Panc1 (cell line): ENCODE measurements around the gene MAFG. TPM values are rescaled to one million over a fixed set of nuclear protein-coding genes. Genes with fewer than 3 reads are reported as not detected.

Experiments
- ATAC-seq: fragments of 200-7000 bp; cut with Tn5 transposase; 2 replicates; pipeline ENCODE4 v1.9.1; 2020; ENCODE audit warnings: mild to moderate bottlenecking, moderate library complexity
- BruUV-seq: library from RNA; stranded (reverse); fragments of 400-500 nt; replicated peaks from 2 replicates; lab custom pipeline; 2021; lab: Mats Ljungman, UMichigan
- CTCF ChIA-PET: fragments of 300-600 bp; sonication (Branson Sonifier 250); formaldehyde crosslinking; loops from one replicate; lab custom pipeline; 2022; ENCODE audit warnings: antibody characterized with exemption; lab: Charles Lee
- POLR2A ChIA-PET: fragments of 300-600 bp; sonication (Branson Sonifier 250); formaldehyde crosslinking; loops from one replicate; lab custom pipeline; 2022; ENCODE audit warnings: antibody characterized with exemption; lab: Charles Lee
- DNase-seq: peaks from one replicate; pipeline ENCODE4 v3.0.0-alpha.2; 2010; ENCODE audit warnings: low read depth, low spot score
- H3K27ac ChIP-seq: 2 replicates; pipeline ENCODE4 v1.5.1; 2011; ENCODE audit warnings: mild to moderate bottlenecking, low read length, inconsistent platforms
- H3K27me3 ChIP-seq: fragments of 200-500 bp; sonication (Bioruptor generic); 2 replicates; pipeline ENCODE4 v1.6.0; 2014; ENCODE audit warnings: low read length, inconsistent platforms; ENCODE audit not compliant: control insufficient read depth, insufficient read depth
- H3K36me3 ChIP-seq: fragments of 200-500 bp; sonication (Bioruptor generic); 2 replicates; pipeline ENCODE4 v1.5.1; 2014; ENCODE audit warnings: inconsistent platforms, mild to moderate bottlenecking, low read length, moderate library complexity; ENCODE audit not compliant: control insufficient read depth, insufficient read depth
- H3K4me1 ChIP-seq: 2 replicates; pipeline ENCODE4 v1.5.1; 2011; ENCODE audit warnings: inconsistent platforms, mild to moderate bottlenecking, low read length, moderate library complexity; ENCODE audit not compliant: control insufficient read depth, insufficient read depth
- H3K4me3 ChIP-seq, 2 experiments: 2 replicates each; pipeline ENCODE4 v1.5.1; 2011 to 2012; ENCODE audit warnings: low read depth in 2 of 2, low read length in 2 of 2, mild to moderate bottlenecking in 2 of 2, inconsistent platforms in 1 of 2, moderate library complexity in 1 of 2
- H3K9me3 ChIP-seq: fragments of 200-500 bp; sonication (Bioruptor generic); 2 replicates; pipeline ENCODE4 v1.5.1; 2014; ENCODE audit warnings: low read depth, mild to moderate bottlenecking, inconsistent platforms, low read length, moderate library complexity; ENCODE audit not compliant: control insufficient read depth, insufficient read depth
- POLR2AphosphoS5 ChIP-seq: IDR thresholded peaks from 2 replicates; pipeline ENCODE4 v1.6.1; 2012; ENCODE audit warnings: mild to moderate bottlenecking, low read depth, low read length, moderate library complexity
- SIN3A ChIP-seq: IDR thresholded peaks from 2 replicates; pipeline ENCODE4 v1.6.1; 2012; ENCODE audit warnings: low read depth, mild to moderate bottlenecking, low read length, moderate library complexity, borderline replicate concordance; ENCODE audit not compliant: insufficient read depth
- TCF7L2 ChIP-seq: IDR thresholded peaks from 2 replicates; pipeline ENCODE4 v1.6.1; 2011; ENCODE audit warnings: mild to moderate bottlenecking, low read depth, low read length, inconsistent platforms
- in situ Hi-C: cut with HindIII; loops from 2 replicates; pipeline ENCODE4 v1.10.0; 2016; ENCODE audit warnings: low sequenced_read_pairs, low pct_unique_long_range_greater_than_20kb
- intact Hi-C: fragments of 100-400 bp; cut with micrococcal nuclease; formaldehyde crosslinking; loops from one replicate; pipeline ENCODE4 v1.10.0; 2022; ENCODE audit not compliant: unreplicated experiment
- total RNA-seq: library from RNA; stranded (reverse); gene quantifications from one replicate; pipeline ENCODE4 v1.2.1, GENCODE V29; 2021; ENCODE audit not compliant: unreplicated experiment
- TF ChIP-seq, protein P1 (sequence below): fragments of 450-650 bp; IDR thresholded peaks from 2 replicates; pipeline ENCODE4 v1.5.1; 2017; ENCODE audit warnings: mild to moderate bottlenecking
- TF ChIP-seq, protein P2 (sequence below), 2 experiments: IDR thresholded peaks; 2 replicates each; pipeline ENCODE4 v1.6.1; 2011 to 2012; ENCODE audit warnings: low read depth in 2 of 2, control low read depth in 1 of 2, low read length in 1 of 2, mild to moderate bottlenecking in 1 of 2, moderate library complexity in 1 of 2; ENCODE audit not compliant: insufficient read depth in 1 of 2

The MAFG gene
- total RNA-seq, 1 experiment from 2014 or later, result 57.0 TPM

DNA sequence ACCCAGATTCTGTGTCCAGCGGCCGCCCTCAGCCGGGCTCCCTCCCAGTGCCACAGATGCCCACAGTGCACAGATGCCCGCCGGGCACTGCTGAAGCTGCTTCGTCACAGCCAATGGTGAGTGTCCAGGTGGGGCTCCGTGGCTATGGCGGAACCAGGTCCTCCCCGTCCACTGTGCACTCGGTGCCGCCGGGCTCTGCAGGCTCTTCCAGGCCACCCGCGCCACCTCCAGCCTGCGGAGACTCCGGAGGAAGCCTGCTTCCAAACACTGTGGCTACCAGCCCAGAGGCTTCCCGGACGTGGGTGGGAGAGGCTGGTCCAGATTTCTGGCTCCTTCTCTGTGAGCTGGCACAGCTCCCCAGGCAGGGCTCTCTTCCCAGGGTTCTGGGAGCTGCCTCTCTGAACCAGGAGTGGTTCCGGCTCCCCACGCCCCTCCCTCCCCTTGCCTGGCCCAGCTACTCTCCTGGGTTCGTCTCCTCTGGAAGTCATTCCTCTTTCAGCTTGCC lies 12.4 kb upstream of the MAFG start:
- Histone ChIP-seq H3K27me3 (no peaks in the 10 kb centered on the region), H3K36me3 (peaks cover 3% of the 10 kb centered on the region; the same call in 1 of the 2 replicates), H3K27ac (no peak overlapping the region), H3K4me1 (peaks cover 8% of the 10 kb centered on the region; the same call in 1 of the 2 replicates), H3K4me3 (no peak overlapping the region), H3K9me3 (no peaks in the 10 kb centered on the region)
- DNase-seq (no peak), ATAC-seq (no peak)
- in situ Hi-C loops (no loop called here), intact Hi-C loops (no loop called here)
- POLR2A ChIA-PET, result no interaction called here
- TF ChIP-seq TCF7L2 (no peak), SIN3A (no peak), POLR2AphosphoS5 (no peak)
- TF ChIP-seq, protein P1, sequence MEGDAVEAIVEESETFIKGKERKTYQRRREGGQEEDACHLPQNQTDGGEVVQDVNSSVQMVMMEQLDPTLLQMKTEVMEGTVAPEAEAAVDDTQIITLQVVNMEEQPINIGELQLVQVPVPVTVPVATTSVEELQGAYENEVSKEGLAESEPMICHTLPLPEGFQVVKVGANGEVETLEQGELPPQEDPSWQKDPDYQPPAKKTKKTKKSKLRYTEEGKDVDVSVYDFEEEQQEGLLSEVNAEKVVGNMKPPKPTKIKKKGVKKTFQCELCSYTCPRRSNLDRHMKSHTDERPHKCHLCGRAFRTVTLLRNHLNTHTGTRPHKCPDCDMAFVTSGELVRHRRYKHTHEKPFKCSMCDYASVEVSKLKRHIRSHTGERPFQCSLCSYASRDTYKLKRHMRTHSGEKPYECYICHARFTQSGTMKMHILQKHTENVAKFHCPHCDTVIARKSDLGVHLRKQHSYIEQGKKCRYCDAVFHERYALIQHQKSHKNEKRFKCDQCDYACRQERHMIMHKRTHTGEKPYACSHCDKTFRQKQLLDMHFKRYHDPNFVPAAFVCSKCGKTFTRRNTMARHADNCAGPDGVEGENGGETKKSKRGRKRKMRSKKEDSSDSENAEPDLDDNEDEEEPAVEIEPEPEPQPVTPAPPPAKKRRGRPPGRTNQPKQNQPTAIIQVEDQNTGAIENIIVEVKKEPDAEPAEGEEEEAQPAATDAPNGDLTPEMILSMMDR, result no peak
- TF ChIP-seq, protein P2, sequence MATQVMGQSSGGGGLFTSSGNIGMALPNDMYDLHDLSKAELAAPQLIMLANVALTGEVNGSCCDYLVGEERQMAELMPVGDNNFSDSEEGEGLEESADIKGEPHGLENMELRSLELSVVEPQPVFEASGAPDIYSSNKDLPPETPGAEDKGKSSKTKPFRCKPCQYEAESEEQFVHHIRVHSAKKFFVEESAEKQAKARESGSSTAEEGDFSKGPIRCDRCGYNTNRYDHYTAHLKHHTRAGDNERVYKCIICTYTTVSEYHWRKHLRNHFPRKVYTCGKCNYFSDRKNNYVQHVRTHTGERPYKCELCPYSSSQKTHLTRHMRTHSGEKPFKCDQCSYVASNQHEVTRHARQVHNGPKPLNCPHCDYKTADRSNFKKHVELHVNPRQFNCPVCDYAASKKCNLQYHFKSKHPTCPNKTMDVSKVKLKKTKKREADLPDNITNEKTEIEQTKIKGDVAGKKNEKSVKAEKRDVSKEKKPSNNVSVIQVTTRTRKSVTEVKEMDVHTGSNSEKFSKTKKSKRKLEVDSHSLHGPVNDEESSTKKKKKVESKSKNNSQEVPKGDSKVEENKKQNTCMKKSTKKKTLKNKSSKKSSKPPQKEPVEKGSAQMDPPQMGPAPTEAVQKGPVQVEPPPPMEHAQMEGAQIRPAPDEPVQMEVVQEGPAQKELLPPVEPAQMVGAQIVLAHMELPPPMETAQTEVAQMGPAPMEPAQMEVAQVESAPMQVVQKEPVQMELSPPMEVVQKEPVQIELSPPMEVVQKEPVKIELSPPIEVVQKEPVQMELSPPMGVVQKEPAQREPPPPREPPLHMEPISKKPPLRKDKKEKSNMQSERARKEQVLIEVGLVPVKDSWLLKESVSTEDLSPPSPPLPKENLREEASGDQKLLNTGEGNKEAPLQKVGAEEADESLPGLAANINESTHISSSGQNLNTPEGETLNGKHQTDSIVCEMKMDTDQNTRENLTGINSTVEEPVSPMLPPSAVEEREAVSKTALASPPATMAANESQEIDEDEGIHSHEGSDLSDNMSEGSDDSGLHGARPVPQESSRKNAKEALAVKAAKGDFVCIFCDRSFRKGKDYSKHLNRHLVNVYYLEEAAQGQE (IDR thresholded peaks at IDR 0.05; ENCODE audit: insufficient read depth in 1 of 2, low read depth in 2 of 2, low read length in 1 of 2), result no peak
- CTCF ChIA-PET, result no interaction called here
- no TSS peak for BruUV-seq

DNA sequence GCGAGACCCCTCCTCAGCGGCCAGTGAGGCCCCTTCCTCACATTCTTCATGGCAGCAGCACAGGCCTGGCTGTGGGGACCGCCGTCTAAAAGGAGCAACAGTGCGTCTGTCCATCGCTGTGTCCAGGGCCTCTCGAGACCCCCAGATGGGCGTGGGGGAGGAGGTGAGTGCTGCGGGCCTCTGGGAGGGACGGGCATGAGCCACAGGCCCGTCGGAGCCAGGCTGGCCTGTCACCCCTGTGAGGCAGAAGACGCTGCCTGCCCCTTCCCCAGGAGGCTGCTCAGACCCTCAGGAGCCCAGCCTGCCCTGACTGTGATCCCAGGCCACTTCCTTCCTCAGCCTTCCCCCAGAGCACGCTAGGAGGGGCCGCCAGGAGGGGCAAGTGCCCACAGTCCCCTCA lies 11.7 kb upstream of the MAFG start:
- Histone ChIP-seq H3K27ac (no peak overlapping the region), H3K27me3 (no peaks in the 10 kb centered on the region), H3K4me3 (no peak overlapping the region), H3K9me3 (no peaks in the 10 kb centered on the region), H3K36me3 (peaks cover 3% of the 10 kb centered on the region; the same call in 1 of the 2 replicates), H3K4me1 (peaks cover 8% of the 10 kb centered on the region; the same call in 1 of the 2 replicates)
- BruUV-seq, result no TSS peak
- ChIA-PET CTCF (no interaction called here), POLR2A (interaction anchor here (0.6 kb wide), 1 partner anchor 387 kb away, joined by 3 read pairs; no protein-coding TSS in a partner anchor)
- in situ Hi-C loops (no loop called here), intact Hi-C loops (no loop called here)
- DNase-seq (no peak), ATAC-seq (no peak)
- TF ChIP-seq, protein P1, result no peak
- TF ChIP-seq SIN3A (no peak), TCF7L2 (no peak), POLR2AphosphoS5 (no peak)
- TF ChIP-seq, protein P2 (IDR thresholded peaks at IDR 0.05; ENCODE audit: insufficient read depth in 1 of 2, low read depth in 2 of 2, low read length in 1 of 2), result no peak
